GM19395 (cell line): ENCODE measurements around the gene EN2.

Experiments used
- ATAC-seq: cut with Tn5 transposase; IDR thresholded peaks from one replicate; pipeline ENCODE4 v1.9.1; 2021; ENCODE audit warnings: mild to moderate bottlenecking, moderate library complexity; ENCODE audit not compliant: unreplicated experiment

The EN2 gene

DNA sequence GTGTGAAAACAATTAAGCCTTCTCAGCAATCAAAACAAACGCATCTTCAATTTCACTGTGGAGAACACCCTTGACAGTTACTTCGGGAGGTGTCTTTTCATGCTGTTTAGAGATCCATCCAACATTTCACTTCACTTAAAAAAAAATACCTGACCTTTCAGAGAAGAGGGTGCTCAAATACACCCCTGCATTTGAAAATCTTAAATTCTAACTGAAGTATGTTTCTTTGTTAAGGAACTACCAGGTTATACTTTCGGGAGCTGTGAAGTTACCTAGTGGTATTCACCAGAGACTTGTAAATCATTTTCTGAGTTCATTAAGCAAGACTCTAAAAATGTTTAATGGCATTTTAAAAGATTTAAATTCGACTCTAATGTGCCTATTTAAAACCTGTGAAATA, 49.6 kb downstream of the EN2 start:
- ATAC-seq: no peak

DNA sequence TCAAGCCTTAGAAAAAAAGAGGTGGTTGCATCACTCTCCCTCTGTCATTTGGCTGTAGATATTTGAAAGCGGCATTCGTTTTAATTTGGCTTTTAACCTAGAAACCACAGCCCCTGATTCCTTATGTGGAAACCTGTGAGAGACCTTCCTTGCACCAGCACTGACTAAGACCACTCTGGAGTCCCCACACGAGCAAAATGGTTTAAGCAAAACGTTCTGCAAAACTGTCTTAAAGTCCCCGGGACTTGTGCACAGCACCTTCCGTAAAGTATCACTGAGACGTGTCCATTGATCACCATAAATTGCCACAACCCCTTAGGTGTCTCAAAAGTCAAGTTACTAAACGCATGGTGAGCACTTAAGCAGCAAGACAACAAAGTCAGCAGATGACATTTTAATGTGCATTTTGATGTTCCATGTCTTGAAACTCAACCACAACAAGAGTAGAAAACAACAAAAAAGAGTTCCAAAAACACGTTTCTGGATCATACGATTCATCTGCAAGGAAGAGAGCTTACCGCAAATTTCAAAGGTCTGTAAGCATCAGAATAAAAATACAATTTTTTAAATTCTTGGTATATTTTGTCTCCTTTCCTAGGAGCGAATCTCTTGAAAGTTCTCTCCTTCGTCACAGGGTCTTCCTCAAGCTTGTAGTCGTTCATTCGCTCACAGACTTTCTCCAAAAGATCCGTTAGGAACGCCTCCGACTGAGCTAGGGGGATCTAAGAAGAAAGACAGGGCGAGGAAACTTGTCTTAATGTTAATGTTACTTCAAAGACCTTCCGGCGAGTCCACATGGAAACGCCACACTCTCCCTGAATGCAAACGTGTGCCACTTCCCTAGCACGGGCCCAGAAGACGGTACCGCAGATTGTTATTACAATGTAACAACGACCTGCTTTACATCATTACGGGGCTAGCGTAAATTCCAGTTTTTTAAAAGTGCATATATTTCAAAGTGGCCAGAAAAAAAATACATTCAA, 50.7 kb downstream of the EN2 start:
- ATAC-seq: no peak

DNA sequence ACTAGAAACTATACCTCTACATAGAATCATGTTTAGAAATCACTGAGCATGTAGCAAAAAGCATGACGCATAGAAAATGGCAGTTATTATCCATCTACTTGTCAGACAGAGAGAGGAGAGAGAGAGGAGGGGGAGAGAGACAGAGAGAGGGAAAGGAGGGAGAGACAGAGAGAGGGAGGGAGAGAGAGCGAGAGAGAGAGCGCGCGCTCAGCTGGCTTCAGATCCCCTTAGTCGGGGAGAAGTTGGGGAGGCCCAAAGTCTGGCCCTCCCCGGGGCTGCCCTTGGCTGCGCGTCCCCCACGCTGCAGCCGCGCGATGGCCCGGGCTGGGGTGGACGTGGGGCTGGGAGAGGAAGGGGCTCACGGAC, 51.4 kb downstream of the EN2 start:
- no peak for ATAC-seq

DNA sequence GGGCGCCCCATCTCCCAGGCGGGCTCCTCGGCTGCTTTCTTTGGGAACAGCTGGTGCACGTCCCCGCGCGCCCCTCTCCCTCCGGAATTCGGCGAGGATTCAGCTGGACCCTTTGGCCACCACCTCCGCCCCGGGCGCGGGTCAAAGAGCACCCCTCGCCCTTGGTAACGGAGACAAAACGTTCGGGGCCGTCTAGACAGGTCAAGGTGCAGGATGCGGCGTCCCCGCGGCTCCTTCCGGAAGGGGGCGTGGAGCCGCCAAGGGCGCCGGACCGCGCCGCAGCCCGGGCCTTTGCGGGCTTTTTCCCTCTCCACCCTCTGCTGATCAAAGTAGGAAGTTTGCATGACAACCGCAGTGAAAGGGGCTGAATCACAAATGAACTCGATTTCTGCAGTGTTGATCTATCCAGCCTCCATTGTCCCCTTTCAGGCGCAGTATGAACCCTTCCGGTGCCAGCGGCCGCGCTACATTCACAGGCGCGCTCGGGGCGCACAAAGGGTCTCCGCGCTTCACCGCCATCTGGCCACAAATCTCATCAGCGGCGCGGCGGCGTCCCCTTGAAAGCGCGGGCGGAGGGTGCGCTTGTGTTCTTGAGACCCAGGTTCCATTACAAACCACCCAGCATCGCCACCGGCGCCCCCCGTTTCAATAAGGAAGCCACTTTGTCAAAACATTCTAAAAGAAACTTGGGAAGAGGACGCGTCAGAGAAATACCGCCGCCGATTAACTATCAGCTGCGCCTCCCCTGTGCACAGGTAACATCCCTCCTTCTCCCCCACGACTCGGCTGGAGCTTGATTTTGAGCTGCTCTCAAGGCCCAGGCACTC, 52.0 kb downstream of the EN2 start:
- ATAC-seq: no peak

DNA sequence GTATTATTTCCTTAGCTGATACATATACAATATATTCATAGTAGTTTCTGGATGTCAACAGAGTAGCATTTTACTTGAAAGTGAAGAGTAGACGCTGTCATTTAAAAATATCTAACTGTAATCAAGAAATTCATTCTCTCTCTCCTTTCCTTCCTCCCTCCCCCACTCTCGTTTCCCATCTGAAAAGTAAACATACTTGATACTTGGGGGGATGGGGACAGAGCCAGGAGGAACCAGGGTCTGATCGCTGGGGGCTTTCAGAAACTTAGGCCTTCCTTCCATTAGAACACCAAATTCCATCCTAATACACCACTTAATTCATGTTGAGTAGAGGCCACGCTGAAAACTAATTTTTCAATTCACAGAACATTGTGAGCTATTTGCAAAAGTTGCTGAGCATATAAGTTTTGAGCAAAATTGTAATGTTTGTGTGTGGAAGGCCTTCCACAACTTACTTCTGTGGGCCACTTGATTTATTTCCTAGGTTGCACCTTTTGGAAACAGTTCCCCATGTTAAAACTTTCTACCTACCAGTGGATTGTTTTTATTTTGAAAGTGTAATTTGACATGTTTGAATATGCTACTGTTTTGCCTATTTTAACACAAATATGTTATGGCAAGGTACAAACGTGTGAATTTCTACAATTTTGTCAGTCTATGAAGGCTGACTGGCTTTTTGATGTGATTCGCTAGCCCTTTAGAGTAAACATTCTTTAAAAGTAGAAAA, 53.2 kb downstream of the EN2 start:
- ATAC-seq: no peak

DNA sequence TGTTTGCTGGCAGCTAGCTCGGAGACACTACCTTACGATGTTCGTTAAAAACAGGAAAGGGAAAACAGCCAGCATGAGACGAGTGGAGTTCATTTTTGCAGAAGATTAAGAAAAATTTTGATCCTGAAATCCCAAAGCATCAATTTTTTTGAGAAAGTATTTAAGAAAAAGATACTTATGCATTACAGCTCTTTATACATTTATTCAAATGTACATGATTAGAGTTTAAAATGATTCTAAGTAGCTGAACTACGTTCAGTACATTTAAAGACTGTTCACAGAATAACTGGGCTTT, 53.7 kb downstream of the EN2 start:
- ATAC-seq: no peak

DNA sequence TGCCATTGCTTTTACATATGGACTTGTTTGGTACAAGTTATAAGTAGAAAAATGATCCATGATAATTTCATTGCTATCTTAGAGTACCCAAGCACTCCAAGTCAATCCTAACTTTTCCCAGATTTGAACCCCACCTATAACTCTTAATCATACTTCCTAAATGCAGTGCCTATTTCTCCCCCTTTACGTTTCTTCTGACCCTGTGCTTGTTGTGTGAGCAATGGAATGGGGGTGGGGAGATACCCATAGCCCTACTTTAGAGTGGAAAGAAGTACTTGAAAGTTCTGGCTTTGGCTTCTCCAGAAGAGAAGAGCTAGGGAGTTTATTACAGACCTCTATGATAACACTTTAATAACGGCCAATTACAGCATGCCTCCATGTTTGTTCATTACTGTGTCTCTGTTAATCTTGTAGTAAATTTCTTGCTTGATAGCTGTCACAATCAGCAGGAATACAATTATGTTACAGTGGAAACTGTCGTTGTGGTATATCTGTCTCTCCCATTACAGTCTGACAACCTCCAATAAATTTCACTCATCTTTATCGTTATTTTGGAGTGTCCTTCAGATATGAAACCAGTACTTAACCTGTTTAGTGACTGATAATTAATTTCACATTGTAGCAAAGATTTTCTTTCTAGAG, 54.4 kb downstream of the EN2 start:
- ATAC-seq: no peak

DNA sequence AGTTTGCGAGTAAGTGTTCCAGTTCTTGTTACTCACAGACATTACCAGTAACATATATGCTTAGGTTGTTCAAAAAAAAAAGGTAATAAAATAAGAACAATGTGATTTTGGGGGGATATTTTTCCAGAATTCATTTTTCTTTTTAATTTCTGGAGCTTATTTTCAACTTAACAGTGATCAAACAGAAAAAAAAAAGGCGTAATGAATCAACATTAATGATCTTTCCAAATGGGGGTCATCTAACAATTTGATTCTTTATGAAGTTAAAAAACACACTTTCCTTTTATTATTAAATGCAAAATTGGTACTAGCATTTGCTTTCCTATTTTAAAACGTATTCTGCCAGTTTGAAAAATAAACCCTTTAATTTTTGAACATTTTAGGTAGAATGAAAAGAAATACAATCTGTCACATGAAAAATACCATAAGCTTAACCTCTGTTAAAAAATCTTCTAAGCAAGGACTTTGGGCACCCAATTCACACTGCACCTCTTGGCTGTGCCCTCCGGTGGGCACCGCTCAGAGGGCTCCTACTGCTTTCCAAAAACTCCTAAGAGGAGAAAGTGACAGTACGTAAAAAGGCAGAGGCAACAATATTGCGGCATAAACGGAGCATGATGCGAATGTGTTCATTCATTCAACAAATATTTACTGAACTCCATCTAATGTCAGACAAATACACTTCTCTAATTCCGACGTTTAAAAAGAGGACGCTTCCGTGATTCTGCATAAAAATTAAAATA, 55.8 kb downstream of the EN2 start:
- ATAC-seq: no peak

DNA sequence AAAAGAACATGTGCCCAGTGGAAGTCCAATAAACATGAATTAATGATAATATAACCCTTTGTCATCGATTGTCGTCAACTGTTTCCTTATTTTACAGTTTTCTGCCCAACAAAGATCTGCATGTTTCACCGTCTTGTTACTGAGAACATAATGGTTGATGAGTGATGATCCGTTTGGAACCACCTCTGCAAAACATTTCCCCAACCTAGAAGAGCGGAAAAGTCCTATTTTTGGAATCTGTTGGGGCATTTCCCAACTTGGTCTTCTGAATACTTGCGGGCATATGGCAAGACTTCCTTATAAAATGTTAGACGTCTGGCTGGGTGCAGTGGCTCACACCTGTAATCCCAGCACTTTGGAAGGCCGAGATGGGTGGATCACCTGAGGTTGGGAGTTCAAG, 56.4 kb downstream of the EN2 start:
- ATAC-seq: no peak
